ENCODE data around the gene LBH. TPM values are rescaled to one million over a fixed set of nuclear protein-coding genes. Genes with fewer than 3 reads are reported as not detected.
A peak's percentile ranks its signal among the peaks of the same experiment; 100 is the strongest.

Gene LBH
- polyA plus RNA-seq, 3 donors = 0.41 to 0.76 (median 0.42) TPM

DNA sequence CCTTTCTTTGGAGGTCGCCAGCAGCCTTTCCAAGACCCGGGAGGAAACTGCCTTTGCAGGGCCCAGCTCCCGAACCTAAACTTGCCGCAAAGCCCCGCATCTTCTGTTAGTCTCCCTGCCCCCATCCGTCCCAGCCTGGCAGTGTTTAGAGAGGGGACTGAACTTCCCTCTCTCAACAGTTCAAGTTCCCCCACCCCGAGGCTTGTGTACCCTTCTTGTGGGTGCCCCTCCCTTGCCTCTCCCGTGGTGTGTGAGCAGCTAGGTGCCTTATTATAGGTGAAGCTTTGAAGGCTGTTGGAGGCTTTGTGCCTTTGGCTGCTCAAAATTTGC is 1.4 kb downstream of the LBH start:
- peaks cover 0 to 11% of the 10 kb centered on the region in 2 donors for H3K9me3 ChIP-seq (replicated peaks in 1 of 2; ENCODE audit: control insufficient read depth in 1 of 2, insufficient read depth in 1 of 2, low read length in 2 of 2)
- intact Hi-C loops (cut with micrococcal nuclease) = no loop called here
- H3K27me3 ChIP-seq (ENCODE audit: control insufficient read depth in 2 of 2, insufficient read depth in 2 of 2, low read length in 2 of 2) = peaks cover 41 to 57% of the 10 kb centered on the region in 2 donors
- no peak overlapping the region for H3K27ac ChIP-seq (ENCODE audit: low read depth in 1 of 2, low read length in 2 of 2)
- H3K9me3 Mint-ChIP-seq = peaks cover 0 to 9% (median 8%) of the 10 kb centered on the region in 7 donors
- H3K4me1 Mint-ChIP-seq = peaks cover 24% of the 10 kb centered on the region
- H3K4me3 Mint-ChIP-seq = peak overlapping the region; percentile 87 to 94
- WGBS (ENCODE audit: insufficient coverage) = 0% methylated on average over 2 of the region's 8 CpGs
- H3K27me3 Mint-ChIP-seq (ENCODE audit: low read depth in 3 of 3) = peaks cover 56 to 77% (median 58%) of the 10 kb centered on the region in 3 donors
- H3K4me1 ChIP-seq (ENCODE audit: control insufficient read depth in 1 of 2, insufficient read depth in 2 of 2, low read length in 2 of 2) = peaks cover 16 to 29% of the 10 kb centered on the region in 2 donors
- H3K9ac ChIP-seq (ENCODE audit: insufficient read depth, low read length, poor library complexity, severe bottlenecking) = peak overlapping the region; percentile 54
- no peaks in the 10 kb centered on the region for H4K20me1 ChIP-seq (ENCODE audit: insufficient read depth, low read length)
- TF ChIP-seq, protein P1, sequence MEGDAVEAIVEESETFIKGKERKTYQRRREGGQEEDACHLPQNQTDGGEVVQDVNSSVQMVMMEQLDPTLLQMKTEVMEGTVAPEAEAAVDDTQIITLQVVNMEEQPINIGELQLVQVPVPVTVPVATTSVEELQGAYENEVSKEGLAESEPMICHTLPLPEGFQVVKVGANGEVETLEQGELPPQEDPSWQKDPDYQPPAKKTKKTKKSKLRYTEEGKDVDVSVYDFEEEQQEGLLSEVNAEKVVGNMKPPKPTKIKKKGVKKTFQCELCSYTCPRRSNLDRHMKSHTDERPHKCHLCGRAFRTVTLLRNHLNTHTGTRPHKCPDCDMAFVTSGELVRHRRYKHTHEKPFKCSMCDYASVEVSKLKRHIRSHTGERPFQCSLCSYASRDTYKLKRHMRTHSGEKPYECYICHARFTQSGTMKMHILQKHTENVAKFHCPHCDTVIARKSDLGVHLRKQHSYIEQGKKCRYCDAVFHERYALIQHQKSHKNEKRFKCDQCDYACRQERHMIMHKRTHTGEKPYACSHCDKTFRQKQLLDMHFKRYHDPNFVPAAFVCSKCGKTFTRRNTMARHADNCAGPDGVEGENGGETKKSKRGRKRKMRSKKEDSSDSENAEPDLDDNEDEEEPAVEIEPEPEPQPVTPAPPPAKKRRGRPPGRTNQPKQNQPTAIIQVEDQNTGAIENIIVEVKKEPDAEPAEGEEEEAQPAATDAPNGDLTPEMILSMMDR (IDR thresholded peaks at IDR 0.05) = no peak
- no peaks in the 10 kb centered on the region for H3K79me2 ChIP-seq (ENCODE audit: insufficient read depth, low read length)
- peak overlapping the region; percentile 57 to 78 (median 58) for H3K4me3 ChIP-seq (replicated peaks in 1 of 3; ENCODE audit: low read depth in 2 of 3, low read length in 3 of 3)
- peak overlapping the region; percentile 84 for H2AFZ ChIP-seq (ENCODE audit: insufficient read depth, low read depth, low read length, poor library complexity, severe bottlenecking)
- H3K27ac Mint-ChIP-seq = peak overlapping the region in 1 of 7 donors; percentile 26
- peak in 1 of 3 donors; percentile 5 for DNase-seq
- H3K36me3 Mint-ChIP-seq = peaks cover 2 to 15% of the 10 kb centered on the region in 2 donors
- H3K4me2 ChIP-seq (replicated peaks; ENCODE audit: extremely low read depth, low read length, poor library complexity, severe bottlenecking) = peak overlapping the region; percentile 94
- no peaks in the 10 kb centered on the region for H3K36me3 ChIP-seq (replicated peaks in 1 of 2; ENCODE audit: control insufficient read depth in 1 of 2, insufficient read depth in 2 of 2, low read length in 2 of 2)

- TF ChIP-seq, protein P1 (IDR thresholded peaks at IDR 0.05) = no peak
- no peak overlapping the region for H3K27ac Mint-ChIP-seq
- peaks cover 54 to 76% (median 58%) of the 10 kb centered on the region in 3 donors for H3K27me3 Mint-ChIP-seq (ENCODE audit: low read depth in 3 of 3)
- no peak overlapping the region for H2AFZ ChIP-seq (ENCODE audit: insufficient read depth, low read depth, low read length, poor library complexity, severe bottlenecking)
- 83% methylated on average over 3 of the region's 4 CpGs for WGBS (ENCODE audit: insufficient coverage)
- H3K79me2 ChIP-seq (ENCODE audit: insufficient read depth, low read length) = no peaks in the 10 kb centered on the region
- H4K20me1 ChIP-seq (ENCODE audit: insufficient read depth, low read length) = no peaks in the 10 kb centered on the region
- H3K4me1 Mint-ChIP-seq = peaks cover 24% of the 10 kb centered on the region
- H3K4me3 ChIP-seq (replicated peaks in 1 of 3; ENCODE audit: low read depth in 2 of 3, low read length in 3 of 3) = no peak overlapping the region
- H3K27ac ChIP-seq (ENCODE audit: low read depth in 1 of 2, low read length in 2 of 2) = no peak overlapping the region
- peaks cover 0 to 9% (median 8%) of the 10 kb centered on the region in 7 donors for H3K9me3 Mint-ChIP-seq
- H3K36me3 Mint-ChIP-seq = peaks cover 2 to 15% of the 10 kb centered on the region in 2 donors
- peaks cover 16 to 29% of the 10 kb centered on the region in 2 donors for H3K4me1 ChIP-seq (ENCODE audit: control insufficient read depth in 1 of 2, insufficient read depth in 2 of 2, low read length in 2 of 2)
- H3K9ac ChIP-seq (ENCODE audit: insufficient read depth, low read length, poor library complexity, severe bottlenecking) = no peak overlapping the region
- H3K4me3 Mint-ChIP-seq = peak overlapping the region; percentile 87 to 94
- DNase-seq = no peak
- intact Hi-C loops (cut with micrococcal nuclease) = no loop called here
- no peaks in the 10 kb centered on the region for H3K36me3 ChIP-seq (replicated peaks in 1 of 2; ENCODE audit: control insufficient read depth in 1 of 2, insufficient read depth in 2 of 2, low read length in 2 of 2)
- H3K4me2 ChIP-seq (replicated peaks; ENCODE audit: extremely low read depth, low read length, poor library complexity, severe bottlenecking) = peak overlapping the region; percentile 94
- H3K27me3 ChIP-seq (ENCODE audit: control insufficient read depth in 2 of 2, insufficient read depth in 2 of 2, low read length in 2 of 2) = peaks cover 41 to 60% of the 10 kb centered on the region in 2 donors
- peaks cover 0 to 11% of the 10 kb centered on the region in 2 donors for H3K9me3 ChIP-seq (replicated peaks in 1 of 2; ENCODE audit: control insufficient read depth in 1 of 2, insufficient read depth in 1 of 2, low read length in 2 of 2)
Measured at GRCh38 chr2:30233271-30234009, 2.1 kb downstream of the LBH start.

Measured in CD14-positive monocyte (primary cell).